GM12875 (cell line): Measurements from ENCODE around the gene GRID2.

Experiments used
- H3K4me3 ChIP-seq: one replicate; pipeline ENCODE4 v1.5.1; 2011; ENCODE audit warnings: low read depth, low read length, control low read depth
- TF ChIP-seq, protein P1 (sequence below): IDR thresholded peaks from 2 replicates; pipeline ENCODE4 v1.5.1; 2011; ENCODE audit warnings: low read depth, mild to moderate bottlenecking, control low read depth, inconsistent platforms, low read length, moderate library complexity, borderline replicate concordance; ENCODE audit not compliant: insufficient read depth

Gene GRID2

GRCh38 chr4:93416344-93417128, 1112.8 kb downstream of the GRID2 start:
- H3K4me3 ChIP-seq: no peak overlapping the region
- TF ChIP-seq, protein P1, sequence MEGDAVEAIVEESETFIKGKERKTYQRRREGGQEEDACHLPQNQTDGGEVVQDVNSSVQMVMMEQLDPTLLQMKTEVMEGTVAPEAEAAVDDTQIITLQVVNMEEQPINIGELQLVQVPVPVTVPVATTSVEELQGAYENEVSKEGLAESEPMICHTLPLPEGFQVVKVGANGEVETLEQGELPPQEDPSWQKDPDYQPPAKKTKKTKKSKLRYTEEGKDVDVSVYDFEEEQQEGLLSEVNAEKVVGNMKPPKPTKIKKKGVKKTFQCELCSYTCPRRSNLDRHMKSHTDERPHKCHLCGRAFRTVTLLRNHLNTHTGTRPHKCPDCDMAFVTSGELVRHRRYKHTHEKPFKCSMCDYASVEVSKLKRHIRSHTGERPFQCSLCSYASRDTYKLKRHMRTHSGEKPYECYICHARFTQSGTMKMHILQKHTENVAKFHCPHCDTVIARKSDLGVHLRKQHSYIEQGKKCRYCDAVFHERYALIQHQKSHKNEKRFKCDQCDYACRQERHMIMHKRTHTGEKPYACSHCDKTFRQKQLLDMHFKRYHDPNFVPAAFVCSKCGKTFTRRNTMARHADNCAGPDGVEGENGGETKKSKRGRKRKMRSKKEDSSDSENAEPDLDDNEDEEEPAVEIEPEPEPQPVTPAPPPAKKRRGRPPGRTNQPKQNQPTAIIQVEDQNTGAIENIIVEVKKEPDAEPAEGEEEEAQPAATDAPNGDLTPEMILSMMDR: no peak

GRCh38 chr4:93431371-93431770, 1127.6 kb downstream of the GRID2 start:
- TF ChIP-seq, protein P1: no peak
- H3K4me3 ChIP-seq: no peak overlapping the region

- TF ChIP-seq, protein P1: no peak
- H3K4me3 ChIP-seq: no peak overlapping the region
These were observed 1130.1 kb downstream of the GRID2 start for GRCh38 chr4:93433840-93434239.

DNA sequence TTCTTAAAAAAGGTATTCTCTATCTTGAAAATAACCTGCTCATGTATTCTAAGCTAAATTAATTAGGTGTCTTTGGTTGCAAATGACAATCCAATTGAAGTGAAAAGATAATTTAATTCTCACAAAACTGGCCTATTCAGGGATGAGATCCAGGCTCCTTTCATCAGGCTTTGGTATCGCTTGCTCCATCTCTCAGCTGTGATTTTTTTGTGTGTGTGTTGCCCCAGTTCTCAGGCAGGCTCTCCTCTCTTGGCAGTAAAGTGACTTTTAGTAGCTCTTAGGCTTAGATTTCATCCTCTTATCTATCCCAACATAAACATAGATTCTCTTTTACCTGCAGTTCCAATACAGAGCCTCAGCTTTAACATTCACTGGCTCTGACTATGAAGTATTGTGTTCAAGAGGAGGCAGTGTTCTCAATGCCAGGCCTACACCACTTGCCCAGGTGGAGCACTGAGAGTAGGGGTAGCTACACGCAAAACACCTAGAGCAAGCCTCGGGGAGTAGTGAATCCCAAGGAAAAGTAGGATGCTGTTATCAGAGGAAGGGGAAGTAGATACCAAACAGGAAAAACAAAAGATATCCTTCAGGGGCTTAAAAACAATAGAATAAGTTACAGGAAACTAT, 1132.3 kb downstream of the GRID2 start:
- H3K4me3 ChIP-seq: no peak overlapping the region
- TF ChIP-seq, protein P1: no peak

DNA sequence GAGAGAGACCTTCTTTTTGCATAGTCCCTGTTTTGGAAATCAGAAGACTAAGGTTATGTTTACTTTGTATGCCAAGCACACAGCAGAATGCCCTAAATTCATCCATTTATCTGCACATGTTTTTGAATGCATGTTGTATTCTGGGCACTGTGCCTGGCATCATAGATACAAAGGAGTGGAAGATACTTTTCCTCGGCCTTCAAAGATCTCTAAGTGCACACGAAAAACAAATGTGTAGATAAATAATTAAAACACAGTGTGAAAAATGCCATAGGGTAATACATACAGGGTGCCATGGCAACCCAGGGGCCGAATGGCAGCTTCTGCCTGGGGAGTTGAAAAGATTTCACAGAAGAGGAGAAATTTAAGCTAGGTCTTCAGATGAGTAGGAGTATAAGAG, 1134.2 kb downstream of the GRID2 start:
- H3K4me3 ChIP-seq: no peak overlapping the region
- TF ChIP-seq, protein P1: no peak

DNA sequence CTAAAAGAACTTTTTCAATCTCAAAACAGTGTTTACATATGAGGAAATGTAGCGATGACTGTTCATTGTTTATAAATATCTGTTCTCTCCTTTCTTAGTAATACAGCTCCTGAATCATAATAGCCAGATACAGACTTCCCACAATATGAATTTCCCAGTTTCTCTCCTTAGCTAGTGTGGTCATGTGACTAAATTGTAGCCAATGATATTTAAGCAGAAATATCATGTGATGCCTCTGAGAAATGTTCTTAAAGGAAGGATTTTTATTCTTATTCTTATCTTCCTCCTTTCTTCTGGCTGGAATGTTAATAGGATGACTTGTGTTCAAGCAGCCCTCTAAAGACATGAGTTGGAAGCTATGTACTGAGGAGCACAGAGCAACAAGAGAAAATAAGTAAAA, 1141.1 kb downstream of the GRID2 start:
- TF ChIP-seq, protein P1: no peak
- no peak overlapping the region for H3K4me3 ChIP-seq

GRCh38 chr4:93446038-93446437, 1142.3 kb downstream of the GRID2 start:
- TF ChIP-seq, protein P1: no peak
- no peak overlapping the region for H3K4me3 ChIP-seq
